Tibial nerve (tissue), 4 donors: ENCODE results near the gene TCF4. TPM values are rescaled to one million over a fixed set of nuclear protein-coding genes. Genes with fewer than 3 reads are reported as not detected.

ENCODE experiments used
- DNase-seq, 2 donors: peaks; one replicate each; pipeline ENCODE4 v3.0.0-alpha.2; 2019; ENCODE audit warnings: low spot score in 2 of 2
- H3K27ac ChIP-seq, 4 donors: fragments of 200-600 bp; sonication (generic) in 3 of 4; one replicate each; pipeline ENCODE4 v1.5.1; 2017 to 2019; ENCODE audit warnings: mild to moderate bottlenecking in 1 of 4
- H3K27me3 ChIP-seq, 2 donors: fragments of 200-600 bp; sonication (generic) in 1 of 2; one replicate each; pipeline versions ENCODE4 v1.5.1 to v1.6.0; 2017 to 2019
- H3K36me3 ChIP-seq, 3 donors: fragments of 200-600 bp; sonication (generic); one replicate each; pipeline ENCODE4 v1.5.1; 2018 to 2019
- H3K4me1 ChIP-seq, 4 donors: fragments of 200-600 bp; sonication (generic) in 3 of 4; one replicate each; pipeline ENCODE4 v1.5.1; 2017 to 2019
- H3K4me3 ChIP-seq, 4 donors: fragments of 200-600 bp; sonication (generic) in 3 of 4; one replicate each; pipeline ENCODE4 v1.5.1; 2017 to 2019; ENCODE audit warnings: mild to moderate bottlenecking in 1 of 4, moderate library complexity in 1 of 4
- H3K9me3 ChIP-seq, 4 donors: fragments of 200-600 bp; sonication (generic) in 3 of 4; one replicate each; pipeline ENCODE4 v1.5.1; 2017 to 2019
- CTCF ChIP-seq, 5 experiments: fragments of 200-600 bp in 3 of 5; fragments of 450-650 bp in 2 of 5; sonication (generic) in 3 of 5; IDR thresholded peaks; one replicate each; pipeline ENCODE4 v1.5.1; 2016 to 2019; ENCODE audit warnings: antibody characterized with exemption in 5 of 5, mild to moderate bottlenecking in 3 of 5, moderate library complexity in 2 of 5
- EP300 ChIP-seq, 2 donors: sonication (generic); formaldehyde crosslinking; IDR thresholded peaks; one replicate each; pipeline ENCODE4 v1.6.1; 2017; ENCODE audit warnings: antibody characterized with exemption in 2 of 2, mild to moderate bottlenecking in 1 of 2
- POLR2A ChIP-seq, 2 donors: fragments of 450-650 bp; IDR thresholded peaks; one replicate each; pipeline ENCODE4 v1.6.1; 2017; ENCODE audit warnings: antibody characterized with exemption in 2 of 2, mild to moderate bottlenecking in 2 of 2, moderate library complexity in 2 of 2
- WGBS, 2 donors: methylation state at CpG; one replicate each; pipeline ENCODE4 v1.1.5; 2018; 5-methylcytosine and 5-hydroxymethylcytosine counted together
- total RNA-seq, 4 donors: library from RNA; depleted of rRNA; stranded (reverse); fragments of >200 nt; gene quantifications; one replicate each; pipeline ENCODE4 v1.1.0, GENCODE V29; 2016

The TCF4 gene
- total RNA-seq, 4 donors from 2014 or later, result 100 to 157 (median 114) TPM

GRCh38 chr18:55539240-55539639 is 48.8 kb downstream of the TCF4 start:
- no peaks in the 10 kb centered on the region for H3K9me3 ChIP-seq
- no peak overlapping the region for H3K27ac ChIP-seq
- TF ChIP-seq EP300 (IDR thresholded peaks at IDR 0.05) (no peak), CTCF (IDR thresholded peaks at IDR 0.05) (no peak), POLR2A (IDR thresholded peaks at IDR 0.05) (no peak)
- DNase-seq, result no peak
- no peaks in the 10 kb centered on the region for H3K27me3 ChIP-seq
- H3K4me3 ChIP-seq, result no peak overlapping the region
- H3K36me3 ChIP-seq, result no peaks in the 10 kb centered on the region
- peaks cover 0 to 3% (median 0%) of the 10 kb centered on the region in 4 donors for H3K4me1 ChIP-seq

GRCh38 chr18:55534996-55535395 is 53.0 kb downstream of the TCF4 start:
- H3K27ac ChIP-seq, result no peak overlapping the region
- H3K4me1 ChIP-seq, result peaks cover 0 to 5% (median 0%) of the 10 kb centered on the region in 4 donors
- H3K4me3 ChIP-seq, result no peak overlapping the region
- no peaks in the 10 kb centered on the region for H3K36me3 ChIP-seq
- WGBS, 2 donors, result 63 to 73% methylated on average over 4 of the region's 4 CpGs
- TF ChIP-seq EP300 (IDR thresholded peaks at IDR 0.05), result no peak
- no peak for TF ChIP-seq CTCF (IDR thresholded peaks at IDR 0.05)
- no peak for TF ChIP-seq POLR2A (IDR thresholded peaks at IDR 0.05)
- no peaks in the 10 kb centered on the region for H3K27me3 ChIP-seq
- DNase-seq, result no peak
- no peaks in the 10 kb centered on the region for H3K9me3 ChIP-seq

- no peak overlapping the region for H3K4me3 ChIP-seq
- H3K27me3 ChIP-seq, result no peaks in the 10 kb centered on the region
- WGBS, 2 donors, result 58 to 65% methylated on average over 3 of the region's 3 CpGs
- TF ChIP-seq EP300 (IDR thresholded peaks at IDR 0.05) (no peak), CTCF (IDR thresholded peaks at IDR 0.05) (no peak), POLR2A (IDR thresholded peaks at IDR 0.05) (no peak)
- no peaks in the 10 kb centered on the region for H3K9me3 ChIP-seq
- DNase-seq, result no peak
- H3K27ac ChIP-seq, result no peak overlapping the region
- peaks cover 0 to 5% (median 0%) of the 10 kb centered on the region in 4 donors for H3K4me1 ChIP-seq
- H3K36me3 ChIP-seq, result no peaks in the 10 kb centered on the region
Observed at GRCh38 chr18:55534547-55534946, 53.4 kb downstream of the TCF4 start.

GRCh38 chr18:55530166-55530565 is 57.8 kb downstream of the TCF4 start:
- WGBS, 2 donors, result 61 to 66% methylated on average over 5 of the region's 5 CpGs
- no peak for TF ChIP-seq EP300 (IDR thresholded peaks at IDR 0.05)
- no peak for TF ChIP-seq CTCF (IDR thresholded peaks at IDR 0.05)
- TF ChIP-seq POLR2A (IDR thresholded peaks at IDR 0.05), result no peak
- no peaks in the 10 kb centered on the region for H3K36me3 ChIP-seq

GRCh38 chr18:55529581-55529980 is 58.4 kb downstream of the TCF4 start:
- Histone ChIP-seq H3K27me3 (no peaks in the 10 kb centered on the region), H3K4me1 (peaks cover 0 to 5% (median 0%) of the 10 kb centered on the region in 4 donors), H3K27ac (no peak overlapping the region), H3K4me3 (no peak overlapping the region), H3K36me3 (no peaks in the 10 kb centered on the region), H3K9me3 (no peaks in the 10 kb centered on the region)
- 78 to 79% methylated on average over 4 of the region's 4 CpGs for WGBS, 2 donors
- no peak for DNase-seq
- TF ChIP-seq EP300 (IDR thresholded peaks at IDR 0.05) (no peak), CTCF (IDR thresholded peaks at IDR 0.05) (no peak), POLR2A (IDR thresholded peaks at IDR 0.05) (no peak)

More at GRCh38 chr18:55530166-55530565, 57.8 kb downstream of the TCF4 start:
- Histone ChIP-seq H3K27ac (no peak overlapping the region), H3K4me3 (no peak overlapping the region), H3K27me3 (no peaks in the 10 kb centered on the region), H3K9me3 (no peaks in the 10 kb centered on the region), H3K4me1 (peaks cover 0 to 5% (median 0%) of the 10 kb centered on the region in 4 donors)
- no peak for DNase-seq
